HCT116 (cell line): Measurements from ENCODE around the gene RAMP3. TPM values are rescaled to one million over a fixed set of nuclear protein-coding genes. Genes with fewer than 3 reads are reported as not detected.

Experiments
- ATAC-seq: fragments of 200-7000 bp; cut with Tn5 transposase; 2 replicates; pipeline ENCODE4 v1.9.1; 2020; ENCODE audit warnings: mild to moderate bottlenecking, moderate library complexity
- BruUV-seq: library from RNA; stranded (reverse); fragments of 400-500 nt; replicated peaks from 2 replicates; lab custom pipeline; 2021; lab: Mats Ljungman, UMichigan
- CTCF ChIA-PET: fragments of 300-600 bp; sonication (Branson Sonifier 250); formaldehyde crosslinking; loops from one replicate; lab custom pipeline; 2021; ENCODE audit warnings: antibody characterized with exemption; lab: Charles Lee
- POLR2A ChIA-PET: fragments of 300-600, 350-600 bp; sonication (Branson Sonifier 250); formaldehyde crosslinking; loops from one replicate; lab custom pipeline; 2021; ENCODE audit warnings: antibody characterized with exemption; lab: Charles Lee
- RAD21 ChIA-PET, 2 experiments: fragments of 300-600 bp; sonication (Branson Sonifier 250); formaldehyde crosslinking; loops; one replicate each; lab custom pipeline; 2023; ENCODE audit warnings: low total read pairs in 2 of 2; ENCODE audit not compliant: uncharacterized antibody in 2 of 2, unreplicated experiment in 2 of 2, low non-redundant PET in 1 of 2; lab: Charles Lee
- DNase-seq: peaks from one replicate; pipeline ENCODE4 v3.0.0-alpha.2; 2010; ENCODE audit warnings: low read depth, low spot score
- H2AFZ ChIP-seq: fragments of 200-600 bp; shearing (Covaris generic), sonication (generic); 2 replicates; pipeline ENCODE4 v1.6.1; 2017; ENCODE audit warnings: low read depth, mixed run types, mixed read lengths, antibody characterized with exemption, low read length; ENCODE audit not compliant: poor library complexity, severe bottlenecking
- H3K27ac ChIP-seq: 2 replicates; pipeline ENCODE4 v1.5.1; 2012; ENCODE audit warnings: low read depth, low read length
- H3K27me3 ChIP-seq: fragments of 200-600 bp; sonication (generic); 2 replicates; pipeline ENCODE4 v1.6.1; 2016; ENCODE audit warnings: mixed run types, low read length, mixed read lengths; ENCODE audit not compliant: insufficient read depth
- H3K36me3 ChIP-seq, 2 experiments: fragments of 200-500 bp in 1 of 2; fragments of 200-600 bp in 1 of 2; sonication (Bioruptor generic) in 1 of 2; sonication (generic) in 1 of 2; 2 replicates each; pipeline versions ENCODE4 v1.5.1 to v1.6.1; 2014 to 2016; ENCODE audit warnings: low read length in 2 of 2, inconsistent platforms in 1 of 2, mixed read lengths in 1 of 2, mixed run types in 1 of 2; ENCODE audit not compliant: insufficient read depth in 2 of 2, control insufficient read depth in 1 of 2
- H3K4me1 ChIP-seq, 2 experiments: fragments of 200-600 bp in 1 of 2; sonication (generic) in 1 of 2; 2 replicates each; pipeline versions ENCODE4 v1.5.1 to v1.6.1; 2012 to 2017; ENCODE audit warnings: low read length in 2 of 2, inconsistent platforms in 1 of 2, mild to moderate bottlenecking in 1 of 2, mixed read lengths in 1 of 2, mixed run types in 1 of 2, moderate library complexity in 1 of 2; ENCODE audit not compliant: insufficient read depth in 2 of 2, control insufficient read depth in 1 of 2
- H3K4me2 ChIP-seq: fragments of 200-600 bp; sonication (generic); 2 replicates; pipeline ENCODE4 v1.6.1; 2017; ENCODE audit warnings: mixed run types, low read length, mixed read lengths
- H3K4me3 ChIP-seq, 2 experiments: fragments of 200-600 bp in 1 of 2; sonication (generic) in 1 of 2; replicated peaks in 1 of 2; 2 replicates each; pipeline ENCODE4 v1.5.1; 2011 to 2016; ENCODE audit warnings: low read length in 2 of 2, control low read depth in 1 of 2, low read depth in 1 of 2, mild to moderate bottlenecking in 1 of 2, mixed read lengths in 1 of 2, mixed run types in 1 of 2
- H3K79me2 ChIP-seq: fragments of 200-600 bp; sonication (generic); 2 replicates; pipeline ENCODE4 v1.6.1; 2017; ENCODE audit warnings: mild to moderate bottlenecking, mixed run types, low read length, moderate library complexity, mixed read lengths; ENCODE audit not compliant: insufficient read depth
- H3K9ac ChIP-seq: fragments of 200-600 bp; sonication (generic); 2 replicates; pipeline ENCODE4 v1.6.1; 2016; ENCODE audit warnings: low read length, mixed read lengths
- H3K9me2 ChIP-seq: fragments of 200-600 bp; sonication (generic), shearing (Covaris generic); 2 replicates; pipeline ENCODE4 v1.6.1; 2017; ENCODE audit warnings: mixed run types, mild to moderate bottlenecking, moderate library complexity; ENCODE audit not compliant: insufficient read depth
- H3K9me3 ChIP-seq, 2 experiments: fragments of 200-500 bp in 1 of 2; fragments of 200-600 bp in 1 of 2; sonication (Bioruptor generic) in 1 of 2; sonication (generic) in 1 of 2; 2 replicates each; pipeline ENCODE4 v1.6.1; 2014 to 2017; ENCODE audit warnings: low read length in 2 of 2, mixed read lengths in 2 of 2, inconsistent platforms in 1 of 2, low read depth in 1 of 2, mild to moderate bottlenecking in 1 of 2, mixed run types in 1 of 2, moderate library complexity in 1 of 2; ENCODE audit not compliant: control insufficient read depth in 1 of 2, insufficient read depth in 1 of 2
- H4K20me1 ChIP-seq: fragments of 200-600 bp; sonication (generic), shearing (Covaris generic); 2 replicates; pipeline ENCODE4 v1.6.1; 2017; ENCODE audit warnings: mixed run types, mild to moderate bottlenecking, moderate library complexity; ENCODE audit not compliant: insufficient read depth
- ELF1 ChIP-seq: IDR thresholded peaks from 2 replicates; pipeline ENCODE4 v1.6.1; 2012; ENCODE audit warnings: low read depth, borderline replicate concordance
- ZBTB33 ChIP-seq: IDR thresholded peaks from 2 replicates; pipeline ENCODE4 v1.6.1; 2011; ENCODE audit warnings: mild to moderate bottlenecking, low read length, moderate library complexity; ENCODE audit not compliant: insufficient replicate concordance; ENCODE audit errors: extremely low read depth
- intact Hi-C: fragments of 100-400 bp; cut with micrococcal nuclease; formaldehyde crosslinking; loops from 2 replicates; pipeline ENCODE4 v1.10.0; 2022
- total RNA-seq: library from RNA; stranded (reverse); gene quantifications from one replicate; pipeline ENCODE4 v1.2.1, GENCODE V29; 2021; ENCODE audit not compliant: unreplicated experiment
- TF ChIP-seq, protein P1 (sequence below), 3 experiments: fragments of 200-600 bp in 1 of 3; sonication (generic) in 1 of 3; IDR thresholded peaks in 2 of 3; conservative IDR thresholded peaks in 1 of 3; 2 replicates each; pipeline ENCODE4 v1.5.1; 2012 to 2017; ENCODE audit warnings: low read depth in 2 of 3, low read length in 2 of 3, antibody characterized with exemption in 1 of 3, borderline replicate concordance in 1 of 3, control low read depth in 1 of 3, mild to moderate bottlenecking in 1 of 3, mixed read lengths in 1 of 3, mixed run types in 1 of 3, moderate library complexity in 1 of 3; ENCODE audit not compliant: insufficient read depth in 1 of 3
- TF ChIP-seq, protein P2 (sequence below): IDR thresholded peaks from 2 replicates; pipeline ENCODE4 v1.6.1; 2012

Gene RAMP3
- total RNA-seq, 1 experiment from 2014 or later: not detected

- TF ChIP-seq, protein P1, sequence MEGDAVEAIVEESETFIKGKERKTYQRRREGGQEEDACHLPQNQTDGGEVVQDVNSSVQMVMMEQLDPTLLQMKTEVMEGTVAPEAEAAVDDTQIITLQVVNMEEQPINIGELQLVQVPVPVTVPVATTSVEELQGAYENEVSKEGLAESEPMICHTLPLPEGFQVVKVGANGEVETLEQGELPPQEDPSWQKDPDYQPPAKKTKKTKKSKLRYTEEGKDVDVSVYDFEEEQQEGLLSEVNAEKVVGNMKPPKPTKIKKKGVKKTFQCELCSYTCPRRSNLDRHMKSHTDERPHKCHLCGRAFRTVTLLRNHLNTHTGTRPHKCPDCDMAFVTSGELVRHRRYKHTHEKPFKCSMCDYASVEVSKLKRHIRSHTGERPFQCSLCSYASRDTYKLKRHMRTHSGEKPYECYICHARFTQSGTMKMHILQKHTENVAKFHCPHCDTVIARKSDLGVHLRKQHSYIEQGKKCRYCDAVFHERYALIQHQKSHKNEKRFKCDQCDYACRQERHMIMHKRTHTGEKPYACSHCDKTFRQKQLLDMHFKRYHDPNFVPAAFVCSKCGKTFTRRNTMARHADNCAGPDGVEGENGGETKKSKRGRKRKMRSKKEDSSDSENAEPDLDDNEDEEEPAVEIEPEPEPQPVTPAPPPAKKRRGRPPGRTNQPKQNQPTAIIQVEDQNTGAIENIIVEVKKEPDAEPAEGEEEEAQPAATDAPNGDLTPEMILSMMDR (IDR thresholded peaks at IDR 0.05 in 2 of 3, conservative IDR thresholded peaks at IDR 0.05 in 1 of 3; ENCODE audit: borderline replicate concordance in 1 of 3, insufficient read depth in 1 of 3, low read depth in 2 of 3, low read length in 2 of 3): no peak
- no peak for TF ChIP-seq ZBTB33
- TF ChIP-seq, protein P2, sequence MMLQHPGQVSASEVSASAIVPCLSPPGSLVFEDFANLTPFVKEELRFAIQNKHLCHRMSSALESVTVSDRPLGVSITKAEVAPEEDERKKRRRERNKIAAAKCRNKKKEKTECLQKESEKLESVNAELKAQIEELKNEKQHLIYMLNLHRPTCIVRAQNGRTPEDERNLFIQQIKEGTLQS: no peak
These were observed 7.4 kb upstream of the RAMP3 start (continued) for GRCh38 chr7:45150199-45150598.

GRCh38 chr7:45151131-45151684 is 6.4 kb upstream of the RAMP3 start:
- H3K27me3 ChIP-seq: no peaks in the 10 kb centered on the region; the same call in 1 of the 2 replicates
- ATAC-seq (no peak), DNase-seq (no peak)
- H3K4me2 ChIP-seq: no peak overlapping the region
- no peaks in the 10 kb centered on the region for H3K79me2 ChIP-seq
- TF ChIP-seq ELF1: no peak
- BruUV-seq: no TSS peak
- no peak overlapping the region for H3K4me3 ChIP-seq
- H3K36me3 ChIP-seq: no peaks in the 10 kb centered on the region
- RAD21 ChIA-PET: no interaction called here
- peaks cover 0 to 7% of the 10 kb centered on the region in 2 experiments; a peak in 1 of 4 replicates for H3K4me1 ChIP-seq
- H3K9ac ChIP-seq: no peak overlapping the region
- H3K27ac ChIP-seq: no peak overlapping the region
- H3K9me3 ChIP-seq: no peaks in the 10 kb centered on the region
- POLR2A ChIA-PET: no interaction called here
- H3K9me2 ChIP-seq: no peaks in the 10 kb centered on the region
- CTCF ChIA-PET: no interaction called here
- no peaks in the 10 kb centered on the region; the same call in 1 of the 2 replicates for H4K20me1 ChIP-seq
- intact Hi-C loops: no loop called here
- no peak overlapping the region for H2AFZ ChIP-seq
